ENCODE results near the gene EME2. TPM values are rescaled to one million over a fixed set of nuclear protein-coding genes. Genes with fewer than 3 reads are reported as not detected.

EME2 gene, protein sequence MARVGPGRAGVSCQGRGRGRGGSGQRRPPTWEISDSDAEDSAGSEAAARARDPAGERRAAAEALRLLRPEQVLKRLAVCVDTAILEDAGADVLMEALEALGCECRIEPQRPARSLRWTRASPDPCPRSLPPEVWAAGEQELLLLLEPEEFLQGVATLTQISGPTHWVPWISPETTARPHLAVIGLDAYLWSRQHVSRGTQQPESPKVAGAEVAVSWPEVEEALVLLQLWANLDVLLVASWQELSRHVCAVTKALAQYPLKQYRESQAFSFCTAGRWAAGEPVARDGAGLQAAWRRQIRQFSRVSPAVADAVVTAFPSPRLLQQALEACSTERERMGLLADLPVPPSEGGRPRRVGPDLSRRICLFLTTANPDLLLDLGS
- total RNA-seq = 1 to 10 TPM; 3.5 to 5.0 TPM

DNA sequence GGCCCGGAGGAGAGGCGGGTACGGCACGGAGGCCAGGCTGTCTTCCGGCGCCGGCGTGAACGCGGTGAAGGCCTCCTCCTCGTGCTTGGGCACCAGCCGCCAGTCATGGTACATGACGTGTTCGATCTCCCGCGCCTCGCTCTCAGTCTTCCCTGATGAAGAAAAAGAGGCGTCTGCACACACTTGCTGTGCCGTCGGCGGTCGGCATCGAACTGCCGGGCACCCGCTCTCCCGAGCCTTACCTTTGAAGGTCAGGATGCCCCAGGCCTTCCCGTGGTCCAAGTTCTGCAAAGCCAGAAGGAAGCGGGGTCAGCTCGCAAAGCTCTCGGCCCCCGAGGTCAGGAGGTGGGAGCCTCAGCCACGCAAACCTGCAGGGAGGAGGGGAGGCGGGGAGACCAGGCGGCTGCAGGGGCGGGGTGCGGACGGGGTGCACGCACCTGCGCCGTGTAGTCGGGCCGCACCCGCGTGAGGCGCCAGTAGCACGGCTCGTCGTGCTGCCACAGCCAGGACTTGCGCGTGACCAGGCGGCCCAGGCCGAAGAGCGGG, at the start of gene EME2:
TSS of gene EME2 (plus strand) at position 449 of the 546 bp plus-strand sequence. CDS start 418 bp downstream, outside the sequence.
- Histone ChIP-seq H3K27ac (peak within 1 kb of the TSS; percentile 95 to 97), H3K36me3 (peaks cover 38% of the 10 kb centered on the region), H3K4me3 (peak within 1 kb of the TSS; percentile 70 to 94), H3K9me3 (no peaks in the 10 kb centered on the region), H3K4me1 (peaks cover 0 to 39% of the 10 kb centered on the region in 2 donors), H3K27me3 (no peaks in the 10 kb centered on the region)
- DNase-seq (ENCODE audit: low spot score) = no peak
- TF ChIP-seq, protein P1, sequence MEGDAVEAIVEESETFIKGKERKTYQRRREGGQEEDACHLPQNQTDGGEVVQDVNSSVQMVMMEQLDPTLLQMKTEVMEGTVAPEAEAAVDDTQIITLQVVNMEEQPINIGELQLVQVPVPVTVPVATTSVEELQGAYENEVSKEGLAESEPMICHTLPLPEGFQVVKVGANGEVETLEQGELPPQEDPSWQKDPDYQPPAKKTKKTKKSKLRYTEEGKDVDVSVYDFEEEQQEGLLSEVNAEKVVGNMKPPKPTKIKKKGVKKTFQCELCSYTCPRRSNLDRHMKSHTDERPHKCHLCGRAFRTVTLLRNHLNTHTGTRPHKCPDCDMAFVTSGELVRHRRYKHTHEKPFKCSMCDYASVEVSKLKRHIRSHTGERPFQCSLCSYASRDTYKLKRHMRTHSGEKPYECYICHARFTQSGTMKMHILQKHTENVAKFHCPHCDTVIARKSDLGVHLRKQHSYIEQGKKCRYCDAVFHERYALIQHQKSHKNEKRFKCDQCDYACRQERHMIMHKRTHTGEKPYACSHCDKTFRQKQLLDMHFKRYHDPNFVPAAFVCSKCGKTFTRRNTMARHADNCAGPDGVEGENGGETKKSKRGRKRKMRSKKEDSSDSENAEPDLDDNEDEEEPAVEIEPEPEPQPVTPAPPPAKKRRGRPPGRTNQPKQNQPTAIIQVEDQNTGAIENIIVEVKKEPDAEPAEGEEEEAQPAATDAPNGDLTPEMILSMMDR (IDR thresholded peaks at IDR 0.05) = no peak

DNA sequence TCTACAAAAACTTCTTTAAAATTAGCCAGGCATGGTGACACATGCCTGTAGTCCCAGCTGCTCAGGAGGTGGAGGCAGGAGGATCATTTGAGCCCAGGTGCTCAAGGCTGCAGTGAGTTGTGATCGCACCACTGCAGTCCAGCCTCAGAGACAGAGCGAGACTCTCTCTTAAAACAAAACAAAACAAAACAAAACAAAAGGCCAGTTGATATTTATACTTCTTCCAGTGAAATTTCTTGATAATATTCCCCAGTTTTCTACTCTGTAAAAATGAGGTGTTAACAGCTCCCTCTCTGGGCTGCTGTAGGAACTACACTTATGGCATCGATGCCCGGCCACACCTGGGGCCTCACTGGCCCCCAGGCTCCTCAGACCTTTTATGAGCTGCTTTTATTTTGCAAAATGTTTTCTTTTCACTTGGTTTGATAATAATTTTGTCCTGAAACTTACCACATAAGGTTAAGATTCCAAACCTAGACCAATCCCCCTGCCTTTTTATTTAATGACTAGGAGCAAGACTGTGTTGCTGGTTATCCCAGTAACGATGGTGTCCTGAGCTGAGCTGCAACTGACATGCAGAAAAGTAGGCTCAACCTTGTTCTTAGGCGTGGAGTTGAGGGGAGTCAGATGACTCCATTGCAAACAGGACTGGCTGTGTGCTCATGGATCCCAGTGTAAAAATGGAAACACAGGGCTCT, 49.0 kb upstream of the EME2 start:
- DNase-seq (ENCODE audit: low spot score) = no peak
- Histone ChIP-seq H3K9me3 (no peaks in the 10 kb centered on the region), H3K4me1 (peaks cover 0 to 49% of the 10 kb centered on the region in 2 donors), H3K36me3 (peaks cover 35% of the 10 kb centered on the region), H3K27me3 (no peaks in the 10 kb centered on the region), H3K4me3 (no peak overlapping the region), H3K27ac (peak overlapping the region; percentile 35 to 73)
- TF ChIP-seq, protein P1 (IDR thresholded peaks at IDR 0.05) = peak; percentile 65 to 83

DNA sequence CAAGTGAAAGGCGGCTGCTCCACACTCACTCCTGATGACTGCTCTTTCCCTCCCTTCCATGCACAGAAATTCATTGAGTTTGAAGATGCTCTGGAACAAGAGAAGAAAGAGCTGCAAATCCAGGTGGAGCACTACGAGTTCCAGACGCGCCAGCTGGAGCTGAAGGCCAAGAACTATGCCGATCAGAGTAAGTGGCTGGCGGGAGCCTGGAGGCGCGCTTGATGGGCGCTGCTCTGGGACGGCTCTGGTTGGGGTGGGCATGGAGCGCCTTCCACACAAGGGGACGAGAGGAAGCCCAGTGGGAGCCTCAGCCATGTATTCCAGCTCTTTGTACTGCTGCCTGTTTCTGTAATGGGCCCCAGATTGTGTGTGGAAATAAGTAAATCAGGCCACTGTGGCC, 48.1 kb upstream of the EME2 start:
- Histone ChIP-seq H3K27me3 (no peaks in the 10 kb centered on the region), H3K9me3 (no peaks in the 10 kb centered on the region), H3K36me3 (peaks cover 44% of the 10 kb centered on the region), H3K4me3 (no peak overlapping the region), H3K4me1 (peaks cover 0 to 41% of the 10 kb centered on the region in 2 donors), H3K27ac (no peak overlapping the region)
- DNase-seq (ENCODE audit: low spot score) = no peak
- TF ChIP-seq, protein P1 (IDR thresholded peaks at IDR 0.05) = no peak

DNA sequence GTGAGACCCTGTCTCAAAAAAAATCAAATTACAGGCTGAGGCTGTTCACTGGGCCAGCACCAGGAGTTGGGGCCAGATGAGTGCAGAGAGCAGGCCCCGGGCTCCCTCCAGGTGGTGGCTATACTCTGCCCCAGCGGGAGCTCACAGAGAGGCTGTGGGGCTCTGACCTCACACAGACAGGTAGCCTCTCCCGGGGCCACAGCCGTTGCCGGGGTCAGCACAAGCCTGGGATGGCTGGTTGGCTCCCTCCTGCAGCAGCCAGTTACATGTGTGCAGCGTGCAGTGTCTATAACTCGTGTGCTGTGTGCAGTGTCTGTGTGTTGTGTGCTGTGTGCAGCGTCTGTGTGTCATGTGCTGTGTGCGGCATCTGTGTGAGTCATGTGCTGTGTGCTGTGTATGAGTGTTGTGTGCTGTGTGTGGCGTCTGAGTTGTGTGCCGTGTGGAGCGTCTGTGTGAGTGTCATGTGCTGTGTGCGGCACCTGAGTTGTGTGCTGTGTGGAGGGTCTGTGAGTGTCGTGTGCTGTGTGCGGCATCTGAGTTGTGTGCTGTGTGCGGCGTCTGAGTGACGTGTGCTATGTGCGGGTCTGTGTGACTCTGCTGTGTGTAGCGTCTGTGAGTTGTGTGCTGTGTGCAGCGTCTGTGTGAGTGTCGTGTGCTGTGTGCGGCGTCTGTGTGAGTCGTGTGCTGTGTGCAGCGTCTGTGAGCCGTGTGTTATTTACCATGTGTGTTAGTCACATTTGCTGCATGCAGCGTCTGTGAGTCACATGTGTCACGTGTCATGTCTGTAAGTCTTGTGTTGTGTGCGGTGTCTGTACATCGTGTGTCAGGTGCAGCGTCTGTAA, 45.7 kb upstream of the EME2 start:
- Histone ChIP-seq H3K9me3 (no peaks in the 10 kb centered on the region), H3K27me3 (no peaks in the 10 kb centered on the region), H3K36me3 (peaks cover 55% of the 10 kb centered on the region), H3K27ac (no peak overlapping the region), H3K4me1 (peaks cover 0 to 22% of the 10 kb centered on the region in 2 donors), H3K4me3 (no peak overlapping the region)
- no peak for DNase-seq (ENCODE audit: low spot score)
- TF ChIP-seq, protein P1 (IDR thresholded peaks at IDR 0.05) = no peak
